Lower lobe of right lung (tissue), 2 donors: ENCODE measurements around the gene DYNLRB2. TPM values are rescaled to one million over a fixed set of nuclear protein-coding genes. Genes with fewer than 3 reads are reported as not detected.

Source experiments
- ATAC-seq, 2 donors: fragments of 200-7000 bp; cut with Tn5 transposase; one replicate each; pipeline ENCODE4 v1.9.1; 2020 to 2022; ENCODE audit warnings: mild to moderate bottlenecking in 2 of 2, moderate library complexity in 2 of 2
- DNase-seq: peaks from one replicate; pipeline ENCODE4 v3.0.0-alpha.2; 2020
- H3K27ac ChIP-seq: fragments of 200-600 bp; one replicate; pipeline ENCODE4 v1.8.0; 2022
- H3K27me3 ChIP-seq: fragments of 200-600 bp; one replicate; pipeline ENCODE4 v1.8.0; 2022; ENCODE audit warnings: low read depth
- H3K36me3 ChIP-seq: fragments of 200-600 bp; one replicate; pipeline ENCODE4 v1.8.0; 2022; ENCODE audit warnings: mild to moderate bottlenecking
- H3K4me1 ChIP-seq: fragments of 200-600 bp; one replicate; pipeline ENCODE4 v1.8.0; 2022
- H3K4me3 ChIP-seq: fragments of 200-600 bp; one replicate; pipeline ENCODE4 v1.8.0; 2022; ENCODE audit warnings: mild to moderate bottlenecking
- H3K9me3 ChIP-seq: fragments of 200-600 bp; one replicate; pipeline ENCODE4 v1.8.0; 2022
- intact Hi-C: fragments of 100-400 bp; cut with DNase I; formaldehyde crosslinking; loops from one replicate; pipeline ENCODE4 v1.11.0; 2022
- long read RNA-seq: library from polyadenylated mRNA; unstranded; transcript quantifications from one replicate; pipeline ENCODE4 v2.0.0, GENCODE V29; 2021
- total RNA-seq: library from RNA; stranded (reverse); fragmentation: NEBNext Ultra II Directional; extraction: Animal tissue kit (Norgen Biotek cat#: 25700); gene quantifications from one replicate; pipeline ENCODE4 v1.2.1, GENCODE V29; 2021
- TF ChIP-seq, protein P1 (sequence below): fragments of 200-600 bp; IDR thresholded peaks from one replicate; pipeline ENCODE4 v1.8.0; 2022; ENCODE audit warnings: antibody characterized with exemption, mild to moderate bottlenecking
- donor health status: DM: no; HTN: yes; CAD: no; lungs with severe emphysema.

Gene DYNLRB2
- 7.1 TPM for total RNA-seq
- long read RNA-seq, partial matches to known transcripts, result 0 of 6 reads
- long read RNA-seq, other reads (novel, unspliced or antisense), result 3 of 6 reads

- no peaks in the 10 kb centered on the region for H3K36me3 ChIP-seq
Measured at GRCh38 chr16:80540516-80541305, at the start of gene DYNLRB2. Gene DYNLRB2 (plus strand): TSS chr16:80540993. CDS start chr16:80541077, 84 bp downstream.

DNA sequence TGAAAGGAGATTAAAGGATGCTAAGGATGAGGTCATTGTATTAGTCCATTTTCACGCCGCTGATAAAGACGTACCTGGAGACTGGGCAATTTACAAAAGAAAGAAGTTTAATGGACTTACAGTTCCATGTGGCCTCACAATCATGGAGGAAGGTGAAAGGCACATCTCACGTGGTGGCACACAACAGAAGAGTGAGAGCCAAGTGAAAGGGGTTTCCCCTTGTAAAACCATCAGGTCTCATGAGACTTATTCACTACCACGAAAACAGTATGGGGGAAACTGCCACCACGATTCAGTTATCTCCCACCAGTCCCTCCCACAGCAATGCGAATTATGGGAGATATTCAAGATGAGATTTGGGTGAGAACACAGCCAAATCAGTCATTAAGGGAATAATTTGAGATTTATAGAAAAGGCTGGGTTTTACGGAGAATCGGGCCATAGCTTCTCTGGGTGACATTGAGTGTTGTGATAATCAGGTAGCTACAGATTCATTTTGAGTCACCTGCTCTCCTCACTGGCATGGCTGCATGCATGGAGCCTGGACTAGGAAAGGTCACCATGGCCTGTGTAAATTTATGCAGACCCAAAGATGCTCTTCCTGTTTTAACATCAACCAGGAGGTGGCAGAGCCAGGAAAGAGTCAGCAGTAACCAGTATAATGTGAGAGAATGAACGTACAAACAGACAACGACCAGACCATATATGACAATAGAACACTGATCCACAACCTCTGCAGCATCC lies 40.5 kb upstream of the DYNLRB2 start:
- ATAC-seq (no peak), DNase-seq (no peak)
- H3K36me3 ChIP-seq, result no peaks in the 10 kb centered on the region
- no peaks in the 10 kb centered on the region for H3K27me3 ChIP-seq
- H3K4me1 ChIP-seq, result no peaks in the 10 kb centered on the region
- no peaks in the 10 kb centered on the region for H3K9me3 ChIP-seq
- TF ChIP-seq, protein P1, sequence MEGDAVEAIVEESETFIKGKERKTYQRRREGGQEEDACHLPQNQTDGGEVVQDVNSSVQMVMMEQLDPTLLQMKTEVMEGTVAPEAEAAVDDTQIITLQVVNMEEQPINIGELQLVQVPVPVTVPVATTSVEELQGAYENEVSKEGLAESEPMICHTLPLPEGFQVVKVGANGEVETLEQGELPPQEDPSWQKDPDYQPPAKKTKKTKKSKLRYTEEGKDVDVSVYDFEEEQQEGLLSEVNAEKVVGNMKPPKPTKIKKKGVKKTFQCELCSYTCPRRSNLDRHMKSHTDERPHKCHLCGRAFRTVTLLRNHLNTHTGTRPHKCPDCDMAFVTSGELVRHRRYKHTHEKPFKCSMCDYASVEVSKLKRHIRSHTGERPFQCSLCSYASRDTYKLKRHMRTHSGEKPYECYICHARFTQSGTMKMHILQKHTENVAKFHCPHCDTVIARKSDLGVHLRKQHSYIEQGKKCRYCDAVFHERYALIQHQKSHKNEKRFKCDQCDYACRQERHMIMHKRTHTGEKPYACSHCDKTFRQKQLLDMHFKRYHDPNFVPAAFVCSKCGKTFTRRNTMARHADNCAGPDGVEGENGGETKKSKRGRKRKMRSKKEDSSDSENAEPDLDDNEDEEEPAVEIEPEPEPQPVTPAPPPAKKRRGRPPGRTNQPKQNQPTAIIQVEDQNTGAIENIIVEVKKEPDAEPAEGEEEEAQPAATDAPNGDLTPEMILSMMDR, result no peak
- H3K4me3 ChIP-seq, result no peak overlapping the region
- intact Hi-C loops, result no loop called here
- H3K27ac ChIP-seq, result no peak overlapping the region

More at GRCh38 chr16:80540516-80541305, at the start of gene DYNLRB2:
- TF ChIP-seq, protein P1, result no peak
- ATAC-seq, result peak; percentile 98 to 99
- intact Hi-C loops, result no loop called here
- peak within 1 kb of the TSS; percentile 81 for H3K27ac ChIP-seq
- peaks cover 10% of the 10 kb centered on the region for H3K4me1 ChIP-seq
- H3K9me3 ChIP-seq, result no peaks in the 10 kb centered on the region
- H3K27me3 ChIP-seq, result peaks cover 9% of the 10 kb centered on the region
- DNase-seq, result peak; percentile 95
- peak within 1 kb of the TSS; percentile 59 for H3K4me3 ChIP-seq

- TF ChIP-seq, protein P1, result no peak
- Histone ChIP-seq H3K36me3 (no peaks in the 10 kb centered on the region), H3K4me1 (no peaks in the 10 kb centered on the region), H3K27me3 (no peaks in the 10 kb centered on the region), H3K4me3 (no peak overlapping the region), H3K9me3 (no peaks in the 10 kb centered on the region), H3K27ac (no peak overlapping the region)
- intact Hi-C loops, result no loop called here
- ATAC-seq (no peak), DNase-seq (no peak)
Measured at GRCh38 chr16:80500961-80501525, 39.8 kb upstream of the DYNLRB2 start.

- no peaks in the 10 kb centered on the region for H3K36me3 ChIP-seq
- H3K27ac ChIP-seq, result no peak overlapping the region
- intact Hi-C loops, result no loop called here
- H3K9me3 ChIP-seq, result no peaks in the 10 kb centered on the region
- no peaks in the 10 kb centered on the region for H3K4me1 ChIP-seq
- TF ChIP-seq, protein P1, result no peak
- no peaks in the 10 kb centered on the region for H3K27me3 ChIP-seq
- DNase-seq (no peak), ATAC-seq (no peak)
- no peak overlapping the region for H3K4me3 ChIP-seq
Measured at GRCh38 chr16:80503107-80503506, 37.7 kb upstream of the DYNLRB2 start.

DNA sequence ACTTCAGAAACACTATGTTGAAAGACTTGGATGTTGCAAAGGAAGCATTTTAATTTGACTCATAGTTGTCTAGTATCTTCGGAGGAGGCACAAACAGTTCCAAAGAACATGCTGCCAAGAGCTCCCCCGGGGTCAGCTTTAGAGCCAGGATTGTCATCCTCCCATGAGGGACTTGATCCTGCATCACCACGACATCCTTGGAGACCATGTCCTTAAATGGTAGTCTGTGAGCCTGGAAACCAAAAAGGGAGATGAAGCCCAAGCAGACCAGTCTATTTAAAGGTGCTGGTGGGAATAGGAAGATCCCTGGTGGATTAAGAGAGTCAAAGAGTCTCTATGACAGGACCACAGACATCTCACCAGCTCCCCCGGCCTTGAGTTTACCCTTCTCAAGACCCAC lies 33.3 kb upstream of the DYNLRB2 start:
- Histone ChIP-seq H3K27ac (no peak overlapping the region), H3K4me1 (no peaks in the 10 kb centered on the region), H3K4me3 (no peak overlapping the region), H3K27me3 (no peaks in the 10 kb centered on the region), H3K36me3 (no peaks in the 10 kb centered on the region), H3K9me3 (no peaks in the 10 kb centered on the region)
- TF ChIP-seq, protein P1, result no peak
- ATAC-seq (no peak), DNase-seq (no peak)
- intact Hi-C loops, result no loop called here
